GM18868 (cell line): ENCODE results near the gene B2M.
"Not testable (repeated sequence)": the region's sequence is repeated elsewhere in the genome, so short reads cannot be mapped to it uniquely, and the experiment has no call there.

Source experiments
- ATAC-seq: cut with Tn5 transposase; IDR thresholded peaks from one replicate; pipeline ENCODE4 v1.9.1; 2021; ENCODE audit warnings: mild to moderate bottlenecking, moderate library complexity; ENCODE audit not compliant: unreplicated experiment

The B2M gene

DNA sequence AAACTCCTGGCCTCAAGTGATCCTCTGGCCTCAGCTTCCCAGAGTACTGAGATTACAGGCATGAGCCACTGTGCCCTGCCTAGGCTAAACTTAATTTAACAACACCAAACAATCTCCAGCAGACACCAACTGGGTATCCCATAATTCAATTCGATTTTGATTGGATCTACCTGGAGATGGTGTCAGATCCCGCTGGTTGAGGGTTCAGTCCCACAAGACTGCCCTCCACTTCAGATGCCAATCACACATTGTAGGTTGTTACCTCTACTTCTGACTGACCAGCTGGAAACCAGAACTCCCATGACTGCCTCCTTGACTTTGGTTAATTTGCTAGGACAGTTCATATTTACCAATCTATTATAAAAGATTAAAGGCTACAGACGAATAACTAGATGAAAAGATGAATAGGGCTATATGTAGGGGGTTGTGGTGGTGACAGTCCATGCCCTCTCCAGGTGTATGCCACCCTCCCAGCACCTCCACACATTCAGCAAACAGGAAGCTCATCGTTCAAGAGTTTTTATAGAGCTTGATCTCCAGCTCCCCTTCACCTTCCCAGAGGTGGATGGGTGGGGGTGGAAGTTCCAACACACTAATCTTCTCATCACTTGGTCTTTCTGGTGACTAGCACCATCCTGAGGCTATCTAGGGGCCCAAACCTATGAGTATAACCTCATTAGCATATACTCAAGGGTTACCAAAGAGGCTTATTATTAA lies 9.3 kb downstream of the B2M start:
- no peak for ATAC-seq

DNA sequence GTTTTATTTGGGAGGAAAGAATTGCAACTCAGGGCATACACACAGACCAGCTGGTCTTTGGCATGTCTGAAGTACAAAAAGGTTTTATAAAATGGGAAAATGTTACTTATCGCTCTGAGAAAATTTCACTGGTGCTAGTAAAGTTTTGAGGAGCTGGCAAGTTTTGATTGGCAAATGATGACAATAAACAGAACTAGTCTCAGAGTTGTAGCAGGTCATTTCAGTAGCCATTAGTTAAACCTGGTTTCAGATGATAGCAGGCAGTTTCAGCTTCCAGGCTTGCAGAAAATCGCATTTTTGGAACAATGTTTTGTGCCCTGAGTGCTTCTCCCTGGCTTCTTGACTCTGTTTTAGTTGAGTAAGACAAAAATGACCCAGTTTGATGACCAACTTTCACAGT lies 10.7 kb downstream of the B2M start:
- peak; percentile 18 for ATAC-seq

GRCh38 chr15:44726136-44726535 lies 14.8 kb downstream of the B2M start:
- no peak for ATAC-seq

DNA sequence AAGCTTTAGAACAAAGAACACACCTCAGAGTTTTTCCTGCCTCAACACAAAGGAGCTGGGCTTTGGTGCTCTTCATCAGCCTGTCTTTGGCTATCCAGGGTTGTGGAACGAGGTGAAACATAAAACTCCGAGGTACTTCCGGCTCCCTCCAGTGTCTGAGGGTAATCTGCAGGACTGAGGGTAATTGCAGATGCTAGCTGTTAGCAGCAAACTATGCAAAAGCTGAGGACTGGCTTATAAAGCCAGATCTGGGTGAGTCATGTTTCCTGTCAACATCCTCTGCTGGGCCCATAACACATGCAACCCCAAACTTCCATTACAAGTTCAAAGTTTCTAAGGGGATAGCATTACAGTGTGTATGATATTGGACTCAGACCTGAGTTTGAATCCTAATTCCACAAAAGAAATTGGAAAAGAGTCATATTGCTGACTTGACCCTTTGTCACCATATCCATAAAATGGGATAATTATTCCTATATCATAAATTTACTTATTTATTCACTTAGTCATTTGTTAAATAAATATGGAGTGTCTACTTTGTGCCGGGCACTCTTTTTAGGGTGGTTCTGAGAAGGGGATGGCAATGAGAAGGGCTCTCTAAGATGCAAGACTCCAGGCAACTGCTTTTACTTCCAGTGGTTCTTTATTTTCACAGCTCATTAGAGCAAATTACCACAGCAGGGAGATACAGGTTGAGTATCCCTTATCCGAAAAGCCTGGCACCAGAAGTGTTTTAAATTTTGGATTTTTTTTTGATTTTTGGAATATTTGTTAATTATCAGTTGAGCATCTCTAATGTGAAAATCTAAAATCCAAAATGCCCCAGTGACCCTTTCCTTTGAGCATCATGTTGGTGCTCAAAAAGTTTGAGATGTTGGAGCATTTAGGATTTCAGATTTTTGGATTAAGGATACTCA lies 15.5 kb downstream of the B2M start:
- peak; percentile 29 for ATAC-seq

DNA sequence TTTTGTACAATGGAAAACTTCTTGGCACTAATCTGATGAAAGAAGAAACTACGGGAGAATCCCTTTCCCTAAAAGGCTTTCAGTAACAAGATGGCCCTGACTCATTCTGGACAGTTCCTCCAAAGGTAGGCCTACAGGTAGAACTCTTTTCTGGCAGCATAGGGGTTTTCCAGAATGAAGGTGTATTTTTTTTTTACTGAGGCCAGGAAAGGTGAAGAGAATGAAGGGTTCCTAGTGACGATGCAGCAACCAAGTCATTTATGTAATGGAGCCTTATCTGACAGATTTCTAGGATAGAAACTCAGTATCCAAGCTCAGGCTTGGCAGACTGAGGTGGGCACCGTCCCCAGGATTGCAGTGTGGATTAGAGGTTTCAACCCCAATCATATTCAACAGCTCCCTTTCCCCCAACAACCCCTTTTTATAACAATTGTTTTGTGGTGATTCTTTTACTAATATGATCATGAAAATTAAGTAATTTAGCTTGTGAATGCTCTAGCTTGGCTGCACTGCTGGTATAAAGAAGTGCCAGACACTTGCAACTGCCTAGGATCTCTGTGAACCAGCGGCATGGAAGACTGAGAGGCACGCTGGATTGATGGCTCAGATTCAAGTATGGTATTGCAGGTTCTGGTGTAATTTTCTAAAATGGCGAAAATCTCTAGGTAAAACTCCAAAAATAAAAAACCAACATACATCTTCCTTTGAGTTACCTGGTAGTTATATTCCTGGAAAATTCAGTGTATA lies 16.3 kb downstream of the B2M start:
- no peak for ATAC-seq

DNA sequence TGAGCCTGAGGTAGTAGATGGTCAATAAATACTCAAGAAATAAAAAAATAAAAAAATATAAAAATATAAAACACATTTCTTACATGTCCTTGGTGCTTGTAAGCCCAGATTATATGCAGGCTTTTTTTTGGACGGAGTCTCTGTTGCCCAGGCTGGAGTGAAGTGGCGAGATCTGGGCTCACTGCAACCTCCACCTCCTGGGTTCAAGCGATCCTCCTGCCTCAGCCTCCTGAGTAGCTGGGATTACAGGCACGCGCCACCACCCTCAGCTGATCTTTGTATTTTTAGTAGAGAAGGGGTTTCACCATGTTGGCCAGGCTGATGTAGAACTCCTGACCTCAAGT lies 16.9 kb downstream of the B2M start:
- ATAC-seq: not testable (repeated sequence)

DNA sequence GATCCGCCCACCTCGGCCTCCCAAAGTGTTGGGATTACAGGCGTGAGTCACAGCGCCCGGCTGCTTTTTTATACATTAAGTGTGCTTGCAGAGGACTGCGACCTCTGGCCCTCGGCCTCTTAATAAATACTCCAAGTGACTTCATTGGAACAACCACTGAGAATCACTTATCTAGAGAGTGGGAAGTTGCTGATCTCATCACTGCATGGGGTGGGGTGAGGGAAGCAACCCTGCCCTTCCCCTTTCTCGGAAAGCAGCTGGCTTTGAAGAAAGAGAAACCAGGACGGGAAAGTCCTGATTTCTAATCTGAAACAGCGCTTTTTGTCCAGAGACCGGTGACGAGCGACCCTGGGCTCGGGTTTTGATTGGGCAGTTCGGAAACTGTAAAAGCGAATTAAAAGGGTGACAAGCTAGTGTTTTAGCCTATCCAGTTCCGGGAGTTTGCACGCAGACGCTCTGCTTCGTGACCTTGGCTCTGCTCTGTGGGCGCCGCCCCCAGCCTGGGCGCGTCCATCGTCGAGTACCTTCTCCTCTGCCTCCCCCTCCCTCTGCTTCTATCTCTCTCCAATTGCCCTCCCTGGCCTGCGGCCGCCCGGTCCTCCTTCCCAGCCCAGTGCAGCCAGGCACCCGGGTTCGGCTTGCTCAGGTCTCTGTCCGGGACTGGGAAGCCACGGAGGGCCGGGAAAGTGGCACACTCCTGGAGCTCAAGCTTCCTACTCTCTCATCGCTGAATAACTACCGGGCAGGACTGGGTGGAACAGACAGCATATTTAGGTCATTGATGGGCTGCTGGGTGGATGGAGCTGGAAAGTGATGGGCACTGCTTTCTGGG lies 17.5 kb downstream of the B2M start:
- peak; percentile 71 for ATAC-seq

GRCh38 chr15:44729408-44730127 lies 18.3 kb downstream of the B2M start:
- ATAC-seq: no peak

DNA sequence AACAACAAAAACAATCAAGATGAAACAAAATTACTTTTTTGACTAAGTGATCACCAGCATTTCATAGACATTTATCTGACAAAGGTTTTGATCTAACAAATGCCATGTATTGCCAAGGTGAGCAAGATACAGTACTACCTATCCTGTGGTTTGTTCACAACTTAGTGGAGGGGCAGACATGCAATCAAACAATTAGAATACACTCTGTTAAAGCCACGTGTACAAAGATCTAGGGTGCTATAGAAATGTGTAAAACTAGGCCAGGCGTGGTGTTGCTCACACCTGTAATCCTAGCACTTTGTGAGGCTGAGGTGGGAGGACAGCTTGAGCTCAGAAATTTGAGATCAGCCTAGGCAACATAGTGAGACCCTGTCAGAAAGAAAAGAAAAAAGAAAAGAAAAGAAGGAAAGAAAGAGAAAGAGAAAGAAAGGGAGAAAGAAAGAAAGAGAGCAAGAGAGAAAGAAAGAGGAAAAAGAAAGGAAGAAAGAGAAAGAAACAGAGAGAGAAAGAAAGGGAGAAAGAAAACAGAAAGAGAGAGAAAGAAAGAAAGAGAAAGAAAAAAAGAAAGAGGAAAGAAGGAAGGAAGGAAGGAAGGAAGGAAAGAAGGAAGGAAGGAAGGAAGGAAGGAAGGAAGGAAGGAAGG lies 23.6 kb downstream of the B2M start:
- no peak for ATAC-seq

- no peak for ATAC-seq
Observed at GRCh38 chr15:44735482-44736180, 24.3 kb downstream of the B2M start.

- no peak for ATAC-seq
Observed at GRCh38 chr15:44736181-44736765, 25.0 kb downstream of the B2M start, which contains the start of gene TRIM69. Gene TRIM69 (plus strand): TSS chr15:44736528. CDS start chr15:44736705, 177 bp downstream.

DNA sequence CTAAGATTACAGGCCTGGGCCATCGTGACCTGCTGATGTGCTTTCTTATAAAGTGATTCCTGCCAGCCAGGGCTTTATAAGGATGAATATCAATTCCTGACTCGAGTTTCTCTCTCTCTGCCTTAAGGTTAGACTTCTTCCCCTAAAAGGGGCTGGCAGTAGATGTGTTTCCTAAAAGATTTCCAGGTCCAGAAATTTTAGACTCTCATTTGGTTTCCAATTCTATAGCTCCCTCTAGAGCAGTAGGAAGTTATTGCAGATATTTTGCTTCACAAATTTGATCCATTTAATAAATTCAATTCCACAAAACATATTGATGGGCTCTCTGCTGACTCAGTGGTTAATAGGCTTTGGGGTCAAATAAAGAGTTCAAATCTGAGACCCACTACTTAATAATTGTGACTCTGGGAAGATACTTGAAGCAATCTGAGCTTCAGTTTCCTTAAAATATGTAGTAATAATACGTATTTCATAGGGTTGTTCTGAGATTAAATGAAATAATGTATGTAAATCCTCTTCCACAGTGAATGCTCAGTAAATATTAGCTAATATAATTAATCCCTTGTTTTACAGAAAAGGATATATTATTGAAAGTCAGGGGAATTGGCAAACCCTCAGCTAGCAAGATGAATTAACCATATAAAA lies 27.1 kb downstream of the B2M start:
- no peak for ATAC-seq

GRCh38 chr15:44739222-44739847 lies 28.0 kb downstream of the B2M start:
- ATAC-seq: not testable (repeated sequence)

DNA sequence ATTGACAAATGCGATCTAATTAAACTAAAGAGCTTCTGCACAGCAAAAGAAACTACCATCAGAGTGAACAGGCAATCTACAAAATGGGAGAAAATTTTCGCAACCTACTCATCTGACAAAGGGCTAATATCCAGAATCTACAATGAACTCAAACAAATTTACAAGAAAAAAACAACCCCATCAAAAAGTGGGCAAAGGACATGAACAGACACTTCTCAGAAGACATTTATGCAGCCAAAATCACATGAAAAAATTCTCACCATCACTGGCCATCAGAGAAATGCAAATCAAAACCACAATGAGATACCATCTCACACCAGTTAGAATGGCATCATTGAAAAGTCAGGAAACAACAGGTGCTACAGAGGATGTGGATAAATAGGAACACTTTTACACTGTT lies 32.1 kb downstream of the B2M start:
- ATAC-seq: not testable (repeated sequence)

DNA sequence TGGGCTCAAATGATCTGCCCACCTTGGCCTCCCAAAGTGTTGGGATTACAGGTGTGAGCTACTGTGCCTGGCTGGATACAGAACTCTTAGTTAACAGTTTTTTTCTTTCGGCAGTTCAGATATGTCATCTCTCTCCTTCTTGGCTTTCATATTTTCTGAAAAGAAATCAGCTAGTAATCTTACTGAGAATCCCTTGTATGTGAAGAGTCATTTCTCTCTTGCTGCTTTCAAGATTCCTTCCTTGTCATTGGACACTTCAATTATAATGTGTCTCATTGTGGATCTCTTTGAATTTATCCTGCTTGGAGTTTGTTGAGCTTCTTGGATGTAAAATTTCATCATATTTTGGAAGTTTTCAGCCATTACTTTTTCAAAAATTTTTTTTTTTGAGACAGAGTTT lies 42.0 kb downstream of the B2M start:
- no peak for ATAC-seq

DNA sequence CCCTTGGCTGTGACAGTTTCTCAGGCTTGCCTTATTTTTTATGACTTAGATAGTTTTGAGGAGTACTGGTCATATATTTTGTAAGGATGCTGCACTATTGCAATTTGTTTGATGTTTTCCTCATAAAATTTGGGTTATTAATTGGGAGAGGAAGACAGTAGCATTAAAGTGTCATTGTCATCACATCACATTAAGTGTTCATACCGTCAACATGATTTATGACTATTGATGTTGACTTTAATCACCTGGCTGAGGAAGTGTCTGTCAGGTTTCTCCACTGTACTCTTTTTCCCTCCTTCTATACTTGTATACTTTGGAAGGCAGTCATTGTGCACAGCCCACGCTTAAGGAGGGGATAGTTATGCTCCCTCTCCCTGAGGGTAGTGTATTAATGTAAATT lies 51.9 kb downstream of the B2M start:
- ATAC-seq: no peak

DNA sequence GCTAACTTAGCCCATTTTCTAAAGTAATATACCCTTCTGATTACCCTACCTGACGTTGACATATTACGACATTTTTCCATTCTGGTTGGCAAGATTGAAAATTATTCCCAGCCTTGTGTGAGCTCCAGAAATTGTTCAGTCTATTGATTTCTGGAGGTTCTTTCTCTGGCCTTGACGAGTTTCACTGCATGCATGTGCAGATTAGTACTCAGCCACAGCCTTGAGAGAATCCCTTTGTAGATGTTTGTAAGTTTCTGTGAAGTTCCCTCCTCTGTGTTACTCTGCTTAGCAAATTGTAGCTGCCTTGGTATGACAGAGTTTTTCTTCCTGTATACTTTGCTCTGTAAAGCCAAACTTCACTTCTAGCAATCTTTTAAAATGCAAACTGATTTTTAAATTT lies 52.5 kb downstream of the B2M start:
- no peak for ATAC-seq

DNA sequence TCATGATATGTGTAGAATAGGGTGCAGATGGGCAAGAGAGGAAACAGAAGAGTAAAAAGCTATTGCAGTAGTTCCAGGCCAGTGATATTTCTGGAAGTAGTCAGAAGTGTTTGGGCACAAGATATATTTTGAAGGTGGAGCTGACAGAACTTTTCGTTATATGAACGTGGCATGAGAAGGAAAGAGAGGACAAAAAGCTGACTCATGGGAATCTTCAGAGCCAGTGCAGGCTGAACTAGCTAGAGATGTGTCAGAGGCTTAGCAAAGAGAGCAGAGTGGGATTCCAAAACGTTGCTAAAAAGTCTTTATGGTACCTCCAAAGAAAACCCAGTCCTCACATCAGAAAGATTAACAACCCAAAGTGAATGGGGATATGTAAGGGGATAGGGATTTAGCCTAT lies 53.7 kb downstream of the B2M start:
- ATAC-seq: no peak
